Measurements from ENCODE around the gene SH3RF2.
"Not testable (repeated sequence)": the region's sequence is repeated elsewhere in the genome, so short reads cannot be mapped to it uniquely, and the experiment has no call there.

SH3RF2 gene
- 0.56 reads per million for total RNA-seq

GRCh38 chr5:145936401-145937131 is at the start of gene SH3RF2:
TSS of gene SH3RF2 (plus strand) at chr5:145936578. CDS start at chr5:145937929, 1,351 bp downstream.
- no peak for DNase-seq

GRCh38 chr5:145887217-145887616 is 49.2 kb upstream of the SH3RF2 start:
- DNase-seq, result no peak

GRCh38 chr5:145887976-145888574 is 48.3 kb upstream of the SH3RF2 start:
- DNase-seq, result no peak

GRCh38 chr5:145889611-145890010 is 46.8 kb upstream of the SH3RF2 start:
- no peak for DNase-seq

GRCh38 chr5:145891378-145891777 is 45.0 kb upstream of the SH3RF2 start:
- not testable (repeated sequence) for DNase-seq

- DNase-seq, result no peak
Measured at GRCh38 chr5:145898171-145898570, 38.2 kb upstream of the SH3RF2 start.

GRCh38 chr5:145902421-145902820 is 34.0 kb upstream of the SH3RF2 start:
- DNase-seq, result no peak

- DNase-seq, result no peak
Measured at GRCh38 chr5:145903113-145903512, 33.3 kb upstream of the SH3RF2 start.

GRCh38 chr5:145903867-145904266 is 32.5 kb upstream of the SH3RF2 start:
- DNase-seq, result no peak

- no peak for DNase-seq
Measured at GRCh38 chr5:145904743-145905142, 31.6 kb upstream of the SH3RF2 start.

- no peak for DNase-seq
Measured at GRCh38 chr5:145906401-145906800, 30.0 kb upstream of the SH3RF2 start.

GRCh38 chr5:145908206-145908960 is 28.0 kb upstream of the SH3RF2 start:
- DNase-seq, result no peak

GRCh38 chr5:145911164-145911563 is 25.2 kb upstream of the SH3RF2 start:
- DNase-seq, result no peak

- no peak for DNase-seq
Measured at GRCh38 chr5:145912019-145912418, 24.4 kb upstream of the SH3RF2 start.

- no peak for DNase-seq
Measured at GRCh38 chr5:145912594-145912993, 23.8 kb upstream of the SH3RF2 start.

- DNase-seq, result no peak
Measured at GRCh38 chr5:145913701-145914100, 22.7 kb upstream of the SH3RF2 start.

GRCh38 chr5:145915970-145916638 is 20.3 kb upstream of the SH3RF2 start:
- DNase-seq, result no peak

GRCh38 chr5:145917288-145917687 is 19.1 kb upstream of the SH3RF2 start:
- no peak for DNase-seq

- no peak for DNase-seq
Measured at GRCh38 chr5:145918397-145918796, 18.0 kb upstream of the SH3RF2 start.

GRCh38 chr5:145919413-145919812 is 17.0 kb upstream of the SH3RF2 start:
- no peak for DNase-seq

GRCh38 chr5:145920542-145921210 is 15.7 kb upstream of the SH3RF2 start:
- no peak for DNase-seq

- no peak for DNase-seq
Measured at GRCh38 chr5:145921211-145921610, 15.2 kb upstream of the SH3RF2 start.

GRCh38 chr5:145922059-145922458 is 14.3 kb upstream of the SH3RF2 start:
- no peak for DNase-seq
